B cell (primary cell): ENCODE measurements around the gene KPNB1. TPM values are rescaled to one million over a fixed set of nuclear protein-coding genes. Genes with fewer than 3 reads are reported as not detected.

Experiments used
- ATAC-seq: fragments of 200-7000 bp; cut with Tn5 transposase; one replicate; pipeline ENCODE4 v1.10.0; 2021; ENCODE audit warnings: low read depth, mild to moderate bottlenecking, moderate number of reproducible peaks, moderate library complexity
- CTCF ChIA-PET: fragments of 350-600 bp; sonication (Branson Sonifier 250); formaldehyde crosslinking; loops from one replicate; lab custom pipeline; 2021; ENCODE audit warnings: antibody characterized with exemption, inconsistent platforms; lab: Charles Lee
- POLR2A ChIA-PET: fragments of 350-600 bp; sonication (Branson Sonifier 250); formaldehyde crosslinking; loops from one replicate; lab custom pipeline; 2021; ENCODE audit warnings: antibody characterized with exemption; lab: Charles Lee
- DNase-seq: peaks from one replicate; pipeline ENCODE4 v3.0.0; 2013
- H2AFZ ChIP-seq: 2 replicates; pipeline ENCODE4 v1.6.1; 2012; ENCODE audit warnings: mild to moderate bottlenecking, low read depth, low read length; ENCODE audit not compliant: insufficient read depth, poor library complexity, severe bottlenecking
- H3K27ac ChIP-seq, 2 donors: 1 replicate in 1 of 2; 2 replicates in 1 of 2; pipeline ENCODE4 v1.5.1; 2012 to 2013; ENCODE audit warnings: low read length in 2 of 2, mild to moderate bottlenecking in 2 of 2, moderate library complexity in 1 of 2
- H3K27me3 ChIP-seq, 4 experiments: fragments of 200-600 bp in 1 of 4; sonication (generic) in 1 of 4; replicated peaks in 1 of 4; 1 replicate in 2 of 4; 2 replicates in 2 of 4; pipeline versions ENCODE4 v1.6.1 to v1.7.0; 2013 to 2016; ENCODE audit warnings: low read length in 3 of 4, mild to moderate bottlenecking in 2 of 4, mixed read lengths in 1 of 4, moderate library complexity in 1 of 4; ENCODE audit not compliant: insufficient read depth in 4 of 4, control insufficient read depth in 3 of 4; ENCODE audit errors: control extremely low read depth in 1 of 4
- H3K36me3 ChIP-seq, 2 experiments: replicated peaks in 1 of 2; 1 replicate in 1 of 2; 2 replicates in 1 of 2; pipeline versions ENCODE4 v1.6.1 to v1.7.1; 2013; ENCODE audit warnings: low read length in 1 of 2; ENCODE audit not compliant: insufficient read depth in 2 of 2, control insufficient read depth in 1 of 2; ENCODE audit errors: control extremely low read depth in 1 of 2, extremely low read depth in 1 of 2
- H3K4me1 ChIP-seq, 2 donors: fragments of 200-600 bp in 1 of 2; sonication (generic) in 1 of 2; 1 replicate in 1 of 2; 2 replicates in 1 of 2; pipeline versions ENCODE4 v1.5.1 to v1.6.1; 2013 to 2017; ENCODE audit warnings: low read length in 2 of 2; ENCODE audit not compliant: control insufficient read depth in 2 of 2, insufficient read depth in 2 of 2
- H3K4me2 ChIP-seq: replicated peaks from 2 replicates; pipeline ENCODE3; 2012; ENCODE audit warnings: mild to moderate bottlenecking, low read depth, low read length; ENCODE audit not compliant: poor library complexity, severe bottlenecking
- H3K4me3 ChIP-seq, 5 experiments: fragments of 200-600 bp in 1 of 5; sonication (generic) in 1 of 5; 1 replicate in 3 of 5; 2 replicates in 2 of 5; pipeline versions ENCODE4 v1.5.1 to v1.7.0; 2011 to 2016; ENCODE audit warnings: low read length in 4 of 5, mild to moderate bottlenecking in 4 of 5, low read depth in 2 of 5, control low read depth in 1 of 5, moderate library complexity in 1 of 5; ENCODE audit not compliant: insufficient read depth in 1 of 5; ENCODE audit errors: control extremely low read depth in 1 of 5, extremely low read depth in 1 of 5
- H3K79me2 ChIP-seq: fragments of 200-600 bp; sonication (generic); one replicate; pipeline ENCODE4 v1.6.0; 2016; ENCODE audit warnings: low read length; ENCODE audit not compliant: control insufficient read depth, insufficient read depth
- H3K9ac ChIP-seq: fragments of 200-600 bp; sonication (generic); 2 replicates; pipeline ENCODE4 v1.6.1; 2017; ENCODE audit warnings: mild to moderate bottlenecking, low read length, moderate library complexity
- H3K9me3 ChIP-seq, 3 donors: one replicate each; pipeline versions ENCODE4 v1.6.1 to v1.7.1; 2013; ENCODE audit warnings: low read length in 2 of 3; ENCODE audit not compliant: control insufficient read depth in 2 of 3, insufficient read depth in 1 of 3; ENCODE audit errors: control extremely low read depth in 1 of 3
- H4K20me1 ChIP-seq: 2 replicates; pipeline ENCODE4 v1.6.0; 2012; ENCODE audit warnings: mild to moderate bottlenecking, low read length; ENCODE audit not compliant: insufficient read depth, control insufficient read depth, poor library complexity, severe bottlenecking
- H3K27ac Mint-ChIP-seq: one replicate; pipeline ENCODE4 v1.8.0; 2021; ENCODE audit warnings: mixed read lengths
- H3K27me3 Mint-ChIP-seq: one replicate; pipeline ENCODE4 v1.8.0; 2021; ENCODE audit warnings: mixed read lengths
- H3K4me1 Mint-ChIP-seq: one replicate; pipeline ENCODE4 v1.8.0; 2021; ENCODE audit warnings: mixed read lengths
- H3K4me3 Mint-ChIP-seq: one replicate; pipeline ENCODE4 v1.8.0; 2021; ENCODE audit warnings: mixed read lengths
- H3K9me3 Mint-ChIP-seq: one replicate; pipeline ENCODE4 v1.8.0; 2022; ENCODE audit warnings: mixed read lengths; ENCODE audit not compliant: insufficient read depth
- EZH2 ChIP-seq: IDR thresholded peaks from 2 replicates; pipeline ENCODE4 v1.6.1; 2012; ENCODE audit warnings: borderline replicate concordance, low read depth, mild to moderate bottlenecking, moderate library complexity, low read length; ENCODE audit not compliant: insufficient read depth, poor library complexity, severe bottlenecking
- WGBS: methylation state at CpG from one replicate; pipeline ENCODE4 v1.1.5; 2013; ENCODE audit warnings: missing lambda C conversion rate; ENCODE audit not compliant: insufficient coverage; 5-methylcytosine and 5-hydroxymethylcytosine counted together
- intact Hi-C: fragments of 100-400 bp; cut with micrococcal nuclease; formaldehyde crosslinking; loops from one replicate; pipeline ENCODE4 v1.10.0; 2022
- polyA plus RNA-seq: library from polyadenylated mRNA; depleted of rRNA; stranded (reverse); fragments of >200 nt; gene quantifications from 2 replicates; pipeline ENCODE4 v1.2.3, GENCODE V29; 2012
- total RNA-seq, 2 donors: library from RNA; stranded (reverse); fragments of 120-200 nt in 1 of 2; gene quantifications; 1 replicate in 1 of 2; 2 replicates in 1 of 2; pipeline versions ENCODE4 v1.2.3 to v1.2.4, GENCODE V29; 2013 to 2022
- TF ChIP-seq, protein P1 (sequence below): fragments of 200-600 bp; IDR thresholded peaks from one replicate; pipeline ENCODE4 v1.8.0; 2022; ENCODE audit warnings: antibody characterized with exemption, mild to moderate bottlenecking

KPNB1 gene
- total and polyA plus RNA-seq, 2 donors (not counting 1 experiment from before 2014, with no cell fraction given), result 60.6 to 278 TPM

DNA sequence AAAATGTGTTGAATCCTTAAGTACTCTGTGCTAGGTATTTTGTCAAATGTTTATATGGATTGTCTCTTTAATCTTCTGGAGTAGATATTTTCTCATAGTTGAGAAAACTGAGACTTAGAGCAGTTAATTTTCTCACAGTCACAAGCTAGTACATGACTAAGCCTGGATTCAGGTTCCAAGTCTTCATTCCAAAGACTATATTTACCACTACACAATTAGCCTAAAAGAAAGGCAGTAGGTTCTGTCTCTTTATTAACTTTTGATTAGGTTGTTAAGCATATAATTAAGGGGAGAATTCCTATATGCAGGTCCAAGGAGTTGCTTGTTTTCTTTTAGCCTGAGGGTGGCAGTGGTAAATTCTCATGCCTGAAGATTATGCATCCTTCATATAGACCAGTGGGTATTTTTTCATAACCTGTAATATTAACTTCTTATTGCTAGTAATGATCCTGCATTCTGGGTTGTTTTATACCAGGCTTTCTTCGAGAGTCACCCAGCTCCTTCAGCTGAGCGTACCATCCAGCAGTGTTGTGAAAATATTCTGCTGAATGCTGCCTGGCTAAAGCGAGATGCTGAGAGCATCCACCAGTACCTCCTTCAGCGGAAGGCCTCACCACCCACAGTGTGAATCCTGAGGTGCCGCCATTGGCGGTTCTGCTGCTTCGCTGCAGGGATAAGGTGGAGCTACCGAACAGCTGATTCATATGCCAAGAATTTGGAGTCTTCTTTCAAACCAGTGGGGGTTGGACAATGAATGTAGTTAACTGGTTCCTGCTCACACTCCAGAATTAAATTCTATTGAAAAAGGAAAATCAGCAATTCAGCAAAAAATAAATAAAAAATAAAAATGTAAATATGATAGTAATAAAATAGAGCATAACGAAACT, 28.2 kb upstream of the KPNB1 start:
- Histone ChIP-seq H3K79me2 (no peaks in the 10 kb centered on the region), H3K9me3 (no peaks in the 10 kb centered on the region), H3K4me2 (no peak overlapping the region), H3K4me3 (no peak overlapping the region), H3K27me3 (no peaks in the 10 kb centered on the region), H3K27ac (no peak overlapping the region), H3K9ac (no peak overlapping the region), H2AFZ (no peak overlapping the region), H4K20me1 (no peaks in the 10 kb centered on the region), H3K4me1 (no peaks in the 10 kb centered on the region), H3K36me3 (peaks cover 14 to 41% of the 10 kb centered on the region in 2 experiments)
- intact Hi-C loops, result no loop called here
- CTCF ChIA-PET, result no interaction called here
- Mint-ChIP-seq H3K27me3 (no peaks in the 10 kb centered on the region), H3K4me1 (no peaks in the 10 kb centered on the region), H3K4me3 (no peak overlapping the region), H3K9me3 (no peaks in the 10 kb centered on the region), H3K27ac (no peak overlapping the region)
- WGBS, result 100% methylated on average over 1 of the region's 9 CpGs
- DNase-seq, result no peak
- no peak for TF ChIP-seq EZH2
- TF ChIP-seq, protein P1, sequence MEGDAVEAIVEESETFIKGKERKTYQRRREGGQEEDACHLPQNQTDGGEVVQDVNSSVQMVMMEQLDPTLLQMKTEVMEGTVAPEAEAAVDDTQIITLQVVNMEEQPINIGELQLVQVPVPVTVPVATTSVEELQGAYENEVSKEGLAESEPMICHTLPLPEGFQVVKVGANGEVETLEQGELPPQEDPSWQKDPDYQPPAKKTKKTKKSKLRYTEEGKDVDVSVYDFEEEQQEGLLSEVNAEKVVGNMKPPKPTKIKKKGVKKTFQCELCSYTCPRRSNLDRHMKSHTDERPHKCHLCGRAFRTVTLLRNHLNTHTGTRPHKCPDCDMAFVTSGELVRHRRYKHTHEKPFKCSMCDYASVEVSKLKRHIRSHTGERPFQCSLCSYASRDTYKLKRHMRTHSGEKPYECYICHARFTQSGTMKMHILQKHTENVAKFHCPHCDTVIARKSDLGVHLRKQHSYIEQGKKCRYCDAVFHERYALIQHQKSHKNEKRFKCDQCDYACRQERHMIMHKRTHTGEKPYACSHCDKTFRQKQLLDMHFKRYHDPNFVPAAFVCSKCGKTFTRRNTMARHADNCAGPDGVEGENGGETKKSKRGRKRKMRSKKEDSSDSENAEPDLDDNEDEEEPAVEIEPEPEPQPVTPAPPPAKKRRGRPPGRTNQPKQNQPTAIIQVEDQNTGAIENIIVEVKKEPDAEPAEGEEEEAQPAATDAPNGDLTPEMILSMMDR, result no peak
- POLR2A ChIA-PET, result no interaction called here
- ATAC-seq, result no peak

DNA sequence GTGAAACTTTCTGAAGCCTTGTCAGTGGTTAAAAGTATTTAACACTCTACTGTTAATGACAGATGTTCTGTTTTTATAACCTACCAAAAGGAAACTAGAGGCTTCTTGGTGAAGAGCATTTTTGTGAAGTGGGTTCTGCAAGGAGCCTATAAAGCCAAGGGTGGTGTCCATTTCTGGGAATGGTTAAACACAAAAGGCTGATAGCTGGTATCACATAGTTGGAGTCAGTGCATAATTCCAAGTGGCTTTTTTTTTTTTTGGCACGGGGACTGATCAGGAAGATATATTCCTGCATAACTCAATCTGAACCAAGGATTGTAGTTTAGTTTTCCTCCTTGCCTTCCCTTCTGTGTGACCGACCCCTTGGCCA, 27.6 kb upstream of the KPNB1 start:
- POLR2A ChIA-PET, result no interaction called here
- Histone ChIP-seq H3K79me2 (no peaks in the 10 kb centered on the region), H3K4me2 (no peak overlapping the region), H3K27ac (no peak overlapping the region), H3K4me1 (no peaks in the 10 kb centered on the region), H3K27me3 (no peaks in the 10 kb centered on the region), H4K20me1 (no peaks in the 10 kb centered on the region), H3K9ac (no peak overlapping the region), H3K9me3 (no peaks in the 10 kb centered on the region), H2AFZ (no peak overlapping the region), H3K4me3 (no peak overlapping the region), H3K36me3 (peaks cover 14 to 41% of the 10 kb centered on the region in 2 experiments)
- TF ChIP-seq, protein P1, result no peak
- no peak for TF ChIP-seq EZH2
- H3K27ac Mint-ChIP-seq, result no peak overlapping the region
- DNase-seq (no peak), ATAC-seq (no peak)
- CTCF ChIA-PET, result no interaction called here
- no CpG with 5 or more reads among the region's 2 CpGs for WGBS
- intact Hi-C loops, result no loop called here
- H3K9me3 Mint-ChIP-seq, result no peaks in the 10 kb centered on the region
- no peaks in the 10 kb centered on the region for H3K27me3 Mint-ChIP-seq
- no peak overlapping the region for H3K4me3 Mint-ChIP-seq
- H3K4me1 Mint-ChIP-seq, result no peaks in the 10 kb centered on the region
